ENCODE measurements around the gene GIPR. TPM values are rescaled to one million over a fixed set of nuclear protein-coding genes. Genes with fewer than 3 reads are reported as not detected.
A peak's percentile ranks its signal among the peaks of the same experiment; 100 is the strongest.

The GIPR gene
- polyA plus RNA-seq (2012; rRNA removed): 1.3 and 1.4 TPM in 2 replicates
- 0.22 and 0.35 TPM in 2 replicates for polyA plus RNA-seq (2012; cell fraction: cytosol; rRNA removed)
- 9.1 and 9.2 TPM in 2 replicates for polyA plus RNA-seq (2012; cell fraction: nucleus; rRNA removed)

- ChIA-PET CTCF (interaction anchor here (1.0 to 7.9 kb wide), 4 partner anchors 12 to 228 kb away, joined by 3 to 52 read pairs (median 5); no protein-coding TSS in a partner anchor), POLR2A (interaction anchor here (0.8 kb wide), 1 partner anchor 10 kb away, joined by 3 read pairs; no protein-coding TSS in a partner anchor)
- Histone ChIP-seq H3K4me1 (ENCODE audit: control insufficient read depth in 1 of 2, insufficient read depth in 2 of 2, low read depth in 1 of 2, low read length in 1 of 2) (peaks cover 4 to 15% of the 10 kb centered on the region in 2 experiments; a peak in 2 of 4 replicates), H3K9ac (peak within 1 kb of the TSS; percentile 62), H3F3A (replicated peaks; ENCODE audit: insufficient read depth) (peaks cover 4% of the 10 kb centered on the region), H3K4me3 (ENCODE audit: low read depth in 2 of 2, low read length in 1 of 2) (peak within 1 kb of the TSS; percentile 47 to 65), H3K27ac (ENCODE audit: low read depth in 2 of 2, low read length in 1 of 2) (no peak within 1 kb of the TSS; a peak in 1 of 4 replicates), H3K9me3 (no peaks in the 10 kb centered on the region), H4K20me1 (ENCODE audit: insufficient read depth) (no peaks in the 10 kb centered on the region), H3K27me3 (ENCODE audit: insufficient read depth) (no peaks in the 10 kb centered on the region), H3K9me2 (no peaks in the 10 kb centered on the region), H2AFZ (ENCODE audit: low read depth) (peak within 1 kb of the TSS; percentile 94), H3K4me2 (peak within 1 kb of the TSS; percentile 89), H3K36me3 (replicated peaks in 1 of 2; ENCODE audit: control insufficient read depth in 1 of 2, insufficient read depth in 2 of 2, low read length in 1 of 2) (no peaks in the 10 kb centered on the region), H3K79me2 (ENCODE audit: insufficient read depth) (no peaks in the 10 kb centered on the region)
- DNase-seq: peak; percentile 74
- TF ChIP-seq SMC3 (IDR thresholded peaks at IDR 0.05; ENCODE audit: low read depth, low read length): no peak
- TF ChIP-seq CHD2 (IDR thresholded peaks at IDR 0.05; ENCODE audit: low read length, partially characterized antibody): no peak
- TF ChIP-seq MXI1 (IDR thresholded peaks at IDR 0.05; ENCODE audit: low read depth, low read length): peak; percentile 49; the same call in 1 of the 2 replicates
- TF ChIP-seq MAX (IDR thresholded peaks at IDR 0.05; ENCODE audit: low read depth): no peak
- TF ChIP-seq JUND (IDR thresholded peaks at IDR 0.05): no peak
- TF ChIP-seq RFX5 (IDR thresholded peaks at IDR 0.05; ENCODE audit: low read length): no peak
- TF ChIP-seq PBX3 (IDR thresholded peaks at IDR 0.05): peak; percentile 28; the same call in 1 of the 2 replicates
- 91% methylated on average over 3 of the region's 15 CpGs for WGBS (ENCODE audit: low lambda C conversion rate)
Observed at GRCh38 chr19:45667620-45668341, at the start of gene GIPR. TSS of gene GIPR (plus strand) at chr19:45668221. CDS start at chr19:45669521, 1,300 bp downstream.

- no peaks in the 10 kb centered on the region for H3F3A ChIP-seq (replicated peaks; ENCODE audit: insufficient read depth)
- H3K4me3 ChIP-seq (ENCODE audit: low read depth in 2 of 2, low read length in 1 of 2): no peak overlapping the region
- H3K9me2 ChIP-seq: no peaks in the 10 kb centered on the region
- no peak for TF ChIP-seq GATA2 (CRISPR knock-in tag; IDR thresholded peaks at IDR 0.05)
- H3K27me3 ChIP-seq (ENCODE audit: insufficient read depth): no peaks in the 10 kb centered on the region
- no peaks in the 10 kb centered on the region for H3K36me3 ChIP-seq (replicated peaks in 1 of 2; ENCODE audit: control insufficient read depth in 1 of 2, insufficient read depth in 2 of 2, low read length in 1 of 2)
- no peaks in the 10 kb centered on the region for H3K79me2 ChIP-seq (ENCODE audit: insufficient read depth)
- WGBS (ENCODE audit: low lambda C conversion rate): 96% methylated on average over 17 of the region's 17 CpGs
- ChIA-PET POLR2A (no interaction called here), CTCF (interaction anchor here (0.6 to 1.0 kb wide), 2 partner anchors 22 to 181 kb away, joined by 3 read pairs; no protein-coding TSS in a partner anchor)
- no peak for DNase-seq
- no peaks in the 10 kb centered on the region; a peak in 1 of 4 replicates for H3K4me1 ChIP-seq (ENCODE audit: control insufficient read depth in 1 of 2, insufficient read depth in 2 of 2, low read depth in 1 of 2, low read length in 1 of 2)
- H3K9me3 ChIP-seq: no peaks in the 10 kb centered on the region
- H3K27ac ChIP-seq (ENCODE audit: low read depth in 2 of 2, low read length in 1 of 2): no peak overlapping the region
- no peak overlapping the region for H2AFZ ChIP-seq (ENCODE audit: low read depth)
- H3K4me2 ChIP-seq: no peak overlapping the region
- no peaks in the 10 kb centered on the region for H4K20me1 ChIP-seq (ENCODE audit: insufficient read depth)
- H3K9ac ChIP-seq: no peak overlapping the region
Observed at GRCh38 chr19:45621389-45621788, 46.6 kb upstream of the GIPR start.

- Histone ChIP-seq H3K9me2 (no peaks in the 10 kb centered on the region), H3K27me3 (ENCODE audit: insufficient read depth) (no peaks in the 10 kb centered on the region), H3K79me2 (ENCODE audit: insufficient read depth) (no peaks in the 10 kb centered on the region), H3F3A (replicated peaks; ENCODE audit: insufficient read depth) (no peaks in the 10 kb centered on the region), H3K36me3 (replicated peaks in 1 of 2; ENCODE audit: control insufficient read depth in 1 of 2, insufficient read depth in 2 of 2, low read length in 1 of 2) (no peaks in the 10 kb centered on the region), H3K4me1 (ENCODE audit: control insufficient read depth in 1 of 2, insufficient read depth in 2 of 2, low read depth in 1 of 2, low read length in 1 of 2) (no peaks in the 10 kb centered on the region), H4K20me1 (ENCODE audit: insufficient read depth) (no peaks in the 10 kb centered on the region), H3K4me3 (ENCODE audit: low read depth in 2 of 2, low read length in 1 of 2) (no peak overlapping the region), H3K9ac (no peak overlapping the region), H3K27ac (ENCODE audit: low read depth in 2 of 2, low read length in 1 of 2) (no peak overlapping the region), H2AFZ (ENCODE audit: low read depth) (no peak overlapping the region), H3K9me3 (no peaks in the 10 kb centered on the region), H3K4me2 (no peak overlapping the region)
- DNase-seq: no peak
- CTCF ChIA-PET: no interaction called here
- TF ChIP-seq TCF12 (IDR thresholded peaks at IDR 0.05) (no peak), GABPA (IDR thresholded peaks at IDR 0.05; ENCODE audit: low read depth) (no peak), GATA2 (CRISPR knock-in tag; IDR thresholded peaks at IDR 0.05) (no peak), FOXM1 (IDR thresholded peaks at IDR 0.05; ENCODE audit: low read depth) (no peak)
- 74% methylated on average over 6 of the region's 6 CpGs for WGBS (ENCODE audit: low lambda C conversion rate)
- POLR2A ChIA-PET: no interaction called here
Observed at GRCh38 chr19:45621976-45622503, 46.0 kb upstream of the GIPR start.
